ENCODE results near the gene GPR84. TPM values are rescaled to one million over a fixed set of nuclear protein-coding genes. Genes with fewer than 3 reads are reported as not detected.

GPR84 gene
- polyA plus RNA-seq, 3 donors from 2014 or later: not detected

GRCh38 chr12:54377007-54377406 is 12.7 kb upstream of the GPR84 start:
- no peak overlapping the region for H3K4me3 Mint-ChIP-seq
- no peaks in the 10 kb centered on the region for H3K9me3 Mint-ChIP-seq
- peaks cover 0 to 3% of the 10 kb centered on the region in 2 donors for H3K4me1 Mint-ChIP-seq
- no peaks in the 10 kb centered on the region for H3K27me3 Mint-ChIP-seq (ENCODE audit: low read depth in 3 of 3)
- DNase-seq: no peak
- peaks cover 0 to 5% (median 0%) of the 10 kb centered on the region in 3 donors for H3K36me3 Mint-ChIP-seq
- H3K27ac Mint-ChIP-seq: no peak overlapping the region

DNA sequence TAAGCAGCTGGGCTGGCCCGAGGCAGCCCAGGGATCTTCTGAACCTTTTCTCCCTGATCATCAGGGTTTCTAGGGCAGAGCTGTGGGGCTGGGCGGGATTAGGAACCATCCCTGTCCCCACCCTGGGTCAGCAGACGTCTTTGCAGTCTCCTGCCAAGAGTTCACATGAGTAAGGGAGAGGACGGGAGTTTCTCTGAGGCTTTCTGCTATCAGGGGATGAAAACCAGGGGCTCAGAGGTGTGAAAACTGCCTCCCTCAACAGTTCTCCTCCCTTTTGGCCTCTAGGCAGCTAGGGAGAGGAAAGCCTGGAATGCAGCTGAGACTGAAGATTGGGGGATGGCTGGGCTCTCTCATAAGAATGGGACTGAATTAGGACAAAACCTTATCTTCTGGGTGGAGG is 12.3 kb upstream of the GPR84 start:
- DNase-seq: no peak
- Mint-ChIP-seq H3K4me1 (peaks cover 0 to 3% of the 10 kb centered on the region in 2 donors), H3K27me3 (ENCODE audit: low read depth in 3 of 3) (no peaks in the 10 kb centered on the region), H3K36me3 (peaks cover 0 to 4% (median 0%) of the 10 kb centered on the region in 3 donors), H3K4me3 (no peak overlapping the region), H3K9me3 (no peaks in the 10 kb centered on the region), H3K27ac (no peak overlapping the region)

DNA sequence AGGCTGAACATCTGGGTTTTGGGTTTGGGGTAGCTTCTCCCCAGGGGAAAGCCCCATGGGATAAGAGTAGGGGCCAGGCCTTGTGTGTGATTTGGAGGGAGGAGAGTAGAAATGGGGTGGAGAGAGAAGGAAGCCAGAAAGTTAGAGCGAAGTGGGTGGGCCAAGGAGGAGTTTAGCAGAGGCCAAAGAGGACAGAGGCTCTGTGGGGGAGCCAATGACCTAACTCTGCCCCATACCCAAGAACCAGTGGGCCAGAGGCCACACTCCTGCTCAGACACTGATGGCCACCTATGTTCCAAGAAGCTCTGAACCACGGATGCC is 10.9 kb upstream of the GPR84 start:
- Mint-ChIP-seq H3K27ac (peak overlapping the region in 2 of 6 donors; percentile 12 to 19), H3K4me1 (peaks cover 0 to 3% of the 10 kb centered on the region in 2 donors), H3K27me3 (ENCODE audit: low read depth in 3 of 3) (no peaks in the 10 kb centered on the region), H3K9me3 (no peaks in the 10 kb centered on the region), H3K36me3 (no peaks in the 10 kb centered on the region), H3K4me3 (no peak overlapping the region)
- no peak for DNase-seq

GRCh38 chr12:54374562-54375258 is 10.4 kb upstream of the GPR84 start:
- DNase-seq: no peak
- Mint-ChIP-seq H3K27me3 (ENCODE audit: low read depth in 3 of 3) (no peaks in the 10 kb centered on the region), H3K27ac (no peak overlapping the region), H3K9me3 (no peaks in the 10 kb centered on the region), H3K4me1 (peaks cover 0 to 3% of the 10 kb centered on the region in 2 donors), H3K36me3 (no peaks in the 10 kb centered on the region), H3K4me3 (no peak overlapping the region)

- H3K27ac Mint-ChIP-seq: no peak overlapping the region
- no peak overlapping the region for H3K4me3 Mint-ChIP-seq
- H3K27me3 Mint-ChIP-seq (ENCODE audit: low read depth in 3 of 3): peaks cover 0 to 3% (median 0%) of the 10 kb centered on the region in 3 donors
- H3K36me3 Mint-ChIP-seq: no peaks in the 10 kb centered on the region
- DNase-seq: no peak
- H3K9me3 Mint-ChIP-seq: no peaks in the 10 kb centered on the region
- peaks cover 5 to 6% of the 10 kb centered on the region in 2 donors for H3K4me1 Mint-ChIP-seq
Observed at GRCh38 chr12:54373649-54374561, 9.6 kb upstream of the GPR84 start.

GRCh38 chr12:54372113-54372806 is 8.0 kb upstream of the GPR84 start:
- H3K9me3 Mint-ChIP-seq: no peaks in the 10 kb centered on the region
- peaks cover 12 to 17% of the 10 kb centered on the region in 2 donors for H3K4me1 Mint-ChIP-seq
- H3K4me3 Mint-ChIP-seq: no peak overlapping the region
- H3K36me3 Mint-ChIP-seq: no peaks in the 10 kb centered on the region
- DNase-seq: no peak
- H3K27ac Mint-ChIP-seq: peak overlapping the region in 1 of 6 donors; percentile 75
- H3K27me3 Mint-ChIP-seq (ENCODE audit: low read depth in 3 of 3): peaks cover 0 to 7% (median 5%) of the 10 kb centered on the region in 3 donors

DNA sequence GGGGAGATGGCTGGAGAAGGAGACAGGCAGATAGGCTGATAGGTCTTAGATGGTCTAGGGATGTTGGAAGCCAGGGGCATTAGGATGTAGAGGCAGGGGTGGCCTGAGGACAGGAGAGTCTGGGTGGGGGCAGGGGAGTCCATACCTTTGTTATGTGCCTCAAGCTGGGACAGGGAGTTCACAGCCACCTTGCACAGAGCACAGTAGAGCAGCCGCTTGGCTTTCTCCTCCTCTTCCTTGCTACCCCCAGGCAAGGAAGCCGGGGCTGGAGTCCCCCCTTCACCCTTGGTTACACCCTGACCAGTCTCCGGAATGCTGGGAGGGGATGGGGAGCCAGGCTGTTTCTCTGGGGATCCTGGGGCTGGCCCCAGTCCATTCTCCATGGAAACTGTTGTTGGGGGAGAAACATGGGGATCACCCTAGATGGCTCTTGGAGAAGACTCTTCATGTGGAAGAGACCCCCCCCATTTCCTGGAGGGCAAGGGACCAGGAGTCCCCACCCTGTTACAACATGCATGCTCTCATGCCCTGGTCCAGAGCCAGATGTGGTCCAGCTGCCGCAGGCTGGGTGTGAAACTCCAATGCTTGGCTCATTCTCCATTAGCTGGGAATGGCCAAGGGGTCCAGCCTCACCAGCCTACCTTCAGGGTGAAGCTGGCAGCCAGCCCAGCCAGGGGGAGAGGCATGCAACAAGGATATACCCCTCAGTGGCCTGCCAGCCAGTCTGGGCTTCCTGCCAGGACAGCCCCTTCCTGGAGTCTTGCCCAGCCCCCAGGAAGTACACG is 7.2 kb upstream of the GPR84 start:
- DNase-seq: no peak
- Mint-ChIP-seq H3K27ac (peak overlapping the region in 1 of 6 donors; percentile 75), H3K9me3 (no peaks in the 10 kb centered on the region)

GRCh38 chr12:54370171-54370730 is 6.0 kb upstream of the GPR84 start:
- peak in 1 of 3 donors; percentile 19 for DNase-seq
- Mint-ChIP-seq H3K27me3 (ENCODE audit: low read depth in 3 of 3) (peaks cover 0 to 7% (median 5%) of the 10 kb centered on the region in 3 donors), H3K36me3 (no peaks in the 10 kb centered on the region), H3K4me1 (peaks cover 12 to 17% of the 10 kb centered on the region in 2 donors), H3K27ac (no peak overlapping the region), H3K9me3 (no peaks in the 10 kb centered on the region), H3K4me3 (peak overlapping the region in 2 of 5 donors; percentile 8 to 52)

More for the DNA sequence above, 7.2 kb upstream of the GPR84 start:
- Mint-ChIP-seq H3K36me3 (no peaks in the 10 kb centered on the region), H3K4me1 (peaks cover 12 to 17% of the 10 kb centered on the region in 2 donors), H3K4me3 (no peak overlapping the region), H3K27me3 (ENCODE audit: low read depth in 3 of 3) (peaks cover 0 to 7% (median 5%) of the 10 kb centered on the region in 3 donors)

DNA sequence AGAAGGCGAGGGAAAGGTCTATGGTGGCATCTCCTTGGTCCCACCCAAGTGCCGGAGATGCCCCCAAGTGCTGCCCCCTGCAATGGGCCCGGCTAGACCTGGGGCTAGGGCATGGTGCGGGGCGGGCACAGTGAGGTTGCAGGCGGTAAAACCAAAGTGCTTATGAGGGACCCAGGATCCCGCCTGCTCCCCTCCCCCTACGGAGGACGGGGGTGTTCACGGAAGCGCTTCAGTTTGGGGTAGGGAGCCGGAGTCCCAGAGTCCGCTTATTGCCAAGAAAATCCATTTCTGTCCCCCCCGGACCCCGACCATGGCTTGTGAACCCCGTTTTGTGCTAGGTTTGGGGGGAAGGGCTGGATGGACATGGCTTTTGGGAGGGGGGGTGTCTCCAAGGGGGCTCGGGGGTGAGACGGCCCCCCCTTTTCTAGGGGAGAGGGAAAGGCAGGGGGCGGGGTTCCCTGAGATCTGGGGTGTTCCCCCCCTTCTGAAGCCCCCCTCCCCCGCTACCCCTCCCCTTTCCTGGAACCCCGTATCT is 5.4 kb upstream of the GPR84 start:
- Mint-ChIP-seq H3K27me3 (ENCODE audit: low read depth in 3 of 3) (peaks cover 0 to 7% (median 5%) of the 10 kb centered on the region in 3 donors), H3K27ac (peak overlapping the region in 1 of 6 donors; percentile 78), H3K36me3 (no peaks in the 10 kb centered on the region), H3K4me3 (peak overlapping the region in 4 of 5 donors; percentile 60 to 85 (median 73)), H3K4me1 (peaks cover 12 to 19% of the 10 kb centered on the region in 2 donors), H3K9me3 (no peaks in the 10 kb centered on the region)
- peak in 1 of 3 donors; percentile 14 for DNase-seq

- Mint-ChIP-seq H3K27me3 (ENCODE audit: low read depth in 3 of 3) (peaks cover 0 to 7% (median 5%) of the 10 kb centered on the region in 3 donors), H3K9me3 (no peaks in the 10 kb centered on the region), H3K27ac (peak overlapping the region; percentile 34 to 78 (median 60)), H3K36me3 (no peaks in the 10 kb centered on the region), H3K4me3 (peak overlapping the region; percentile 60 to 85 (median 70)), H3K4me1 (peaks cover 12 to 24% of the 10 kb centered on the region in 2 donors)
- DNase-seq: peak; percentile 72 to 82 (median 76)
Observed at GRCh38 chr12:54368709-54369596, 4.7 kb upstream of the GPR84 start.

DNA sequence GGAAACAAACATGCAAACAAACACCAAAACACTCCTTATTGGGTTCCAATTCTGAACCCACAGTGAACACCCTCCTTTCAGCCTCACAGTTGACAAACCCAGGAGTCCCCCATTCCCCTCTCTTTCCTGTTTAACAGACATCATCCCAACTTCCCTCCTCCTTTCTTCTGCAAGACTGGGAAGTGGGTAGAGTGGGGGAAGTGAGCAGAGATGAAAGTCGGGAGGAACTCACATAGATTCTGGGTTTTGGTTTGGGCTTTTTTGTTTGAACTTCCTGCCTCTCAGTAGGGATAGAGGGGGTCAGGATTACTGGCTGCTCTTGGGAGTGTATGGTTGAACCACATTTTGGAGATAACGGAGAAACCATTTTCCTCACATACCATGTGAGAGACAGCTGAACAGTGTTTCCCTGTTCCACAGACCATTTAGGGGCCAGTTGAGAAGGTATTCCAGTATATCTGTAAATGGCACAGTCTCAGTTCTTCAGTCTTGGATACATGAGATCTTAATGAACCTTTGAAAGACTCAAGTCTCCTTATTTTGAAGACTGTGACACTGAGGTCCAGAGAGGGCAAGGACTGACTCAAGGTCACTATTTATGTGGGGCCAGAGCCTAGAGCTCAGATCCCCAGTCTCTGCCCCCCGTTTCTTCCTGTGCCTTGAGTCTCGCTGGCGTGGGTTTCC is 3.9 kb upstream of the GPR84 start:
- Mint-ChIP-seq H3K9me3 (no peaks in the 10 kb centered on the region), H3K4me3 (peak overlapping the region; percentile 60 to 85 (median 70)), H3K27me3 (ENCODE audit: low read depth in 3 of 3) (peaks cover 0 to 9% (median 5%) of the 10 kb centered on the region in 3 donors), H3K4me1 (peaks cover 12 to 24% of the 10 kb centered on the region in 2 donors), H3K27ac (peak overlapping the region in 5 of 6 donors; percentile 57 to 78 (median 62)), H3K36me3 (no peaks in the 10 kb centered on the region)
- DNase-seq: no peak

Data from immature natural killer cell (primary cell).